NAMALWA (cell line): ENCODE data around the gene ZP2.
"Not testable (repeated sequence)": the region's sequence is repeated elsewhere in the genome, so short reads cannot be mapped to it uniquely, and the experiment has no call there.

ENCODE experiments used
- DNase-seq: peaks from one replicate; pipeline ENCODE4 v3.0.0-alpha.2; 2015; ENCODE audit warnings: low spot score

ZP2 gene

GRCh38 chr16:21170116-21170515, 41.3 kb downstream of the ZP2 start:
- DNase-seq = not testable (repeated sequence)

GRCh38 chr16:21169249-21169981, 42.0 kb downstream of the ZP2 start:
- DNase-seq = no peak

- no peak for DNase-seq
Observed at GRCh38 chr16:21167929-21168602, 43.3 kb downstream of the ZP2 start.

- no peak for DNase-seq
Observed at GRCh38 chr16:21167360-21167759, 44.0 kb downstream of the ZP2 start.

- no peak for DNase-seq
Observed at GRCh38 chr16:21166561-21166961, 44.8 kb downstream of the ZP2 start.

GRCh38 chr16:21164521-21165168, 46.7 kb downstream of the ZP2 start:
- DNase-seq = no peak

GRCh38 chr16:21163576-21163975, 47.8 kb downstream of the ZP2 start:
- no peak for DNase-seq

- DNase-seq = no peak
Observed at GRCh38 chr16:21162661-21163151, 48.7 kb downstream of the ZP2 start.

GRCh38 chr16:21161211-21161610, 50.2 kb downstream of the ZP2 start:
- no peak for DNase-seq

- DNase-seq = no peak
Observed at GRCh38 chr16:21160276-21160675, 51.1 kb downstream of the ZP2 start.

- DNase-seq = peak; percentile 61
Observed at GRCh38 chr16:21159281-21159951, 52.0 kb downstream of the ZP2 start.

- peak; percentile 82 for DNase-seq
Observed at GRCh38 chr16:21158208-21159110, 52.9 kb downstream of the ZP2 start, which contains the start of gene LDAF1. LDAF1 (plus strand) TSS chr16:21158674; CDS start chr16:21161183, 2,509 bp downstream.

- no peak for DNase-seq
Observed at GRCh38 chr16:21157632-21158031, 53.7 kb downstream of the ZP2 start.

GRCh38 chr16:21156767-21157467, 54.5 kb downstream of the ZP2 start:
- peak; percentile 52 for DNase-seq

GRCh38 chr16:21156011-21156410, 55.4 kb downstream of the ZP2 start:
- not testable (repeated sequence) for DNase-seq

GRCh38 chr16:21153124-21153729, 58.1 kb downstream of the ZP2 start:
- DNase-seq = not testable (repeated sequence)

GRCh38 chr16:21152160-21153030, 59.0 kb downstream of the ZP2 start:
- not testable (repeated sequence) for DNase-seq

GRCh38 chr16:21150375-21151001, 60.9 kb downstream of the ZP2 start, which contains the start of gene DNAH3:
DNAH3 (minus strand) TSS chr16:21150846; CDS start chr16:21150319, 527 bp downstream.
- no peak for DNase-seq
